Left colon (tissue), 2 donors: ENCODE data around the gene PLAGL2. TPM values are rescaled to one million over a fixed set of nuclear protein-coding genes. Genes with fewer than 3 reads are reported as not detected.

Source experiments
- ATAC-seq: fragments of 200-7000 bp; cut with Tn5 transposase; one replicate; pipeline ENCODE4 v1.9.1; 2020; ENCODE audit warnings: mild to moderate bottlenecking, moderate library complexity
- DNase-seq, 2 donors: peaks; one replicate each; pipeline ENCODE4 v3.0.0-alpha.2; 2020
- intact Hi-C, 2 donors: fragments of 100-400 bp; cut with DNase I in 1 of 2; cut with micrococcal nuclease in 1 of 2; formaldehyde crosslinking; loops; one replicate each; pipeline versions ENCODE4 v1.11.2 to v1.14.0; 2022; cut with DNase I, micrococcal nuclease
- total RNA-seq, 2 donors: library from RNA; stranded (reverse); fragmentation: NEBNext Ultra II Directional; extraction: Animal tissue kit (Norgen Biotek cat#: 25700); gene quantifications; one replicate each; pipeline ENCODE4 v1.2.1, GENCODE V29; 2021
- donor health status: DM: no; HTN: no; CAD: no.
- donor health status: DM: yes; HTN: yes; CAD: no.

Gene PLAGL2
- total RNA-seq, 2 donors from 2014 or later = 13.4 to 28.0 TPM

DNA sequence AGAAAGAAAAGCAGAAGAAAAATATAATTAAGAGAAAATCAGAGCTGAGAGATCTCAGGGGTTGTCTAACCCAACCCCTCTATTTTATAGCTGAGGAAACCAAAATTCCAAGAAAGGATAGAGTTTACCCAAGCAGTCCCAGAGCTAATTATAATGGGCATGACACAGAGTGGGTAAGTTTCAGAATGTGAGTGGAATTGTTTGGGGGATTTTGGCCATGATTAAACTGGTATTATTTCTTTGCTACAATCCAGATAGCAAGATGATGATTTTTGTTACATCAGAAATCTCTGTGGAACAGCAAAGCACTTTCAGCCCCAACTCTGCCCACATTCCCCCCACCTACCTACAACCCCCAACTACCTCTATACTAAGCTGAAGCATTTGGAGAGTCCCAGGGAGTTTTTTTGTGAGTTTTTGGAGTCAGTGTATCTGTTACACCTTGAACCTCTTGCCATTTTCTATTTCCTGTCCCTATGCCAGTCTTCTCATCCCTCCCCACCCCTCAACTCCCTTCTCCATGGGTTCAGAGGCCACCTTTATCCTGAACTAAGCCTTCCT, 24.9 kb upstream of the PLAGL2 start:
- intact Hi-C loops = no loop called here
- DNase-seq = no peak
- ATAC-seq = no peak

DNA sequence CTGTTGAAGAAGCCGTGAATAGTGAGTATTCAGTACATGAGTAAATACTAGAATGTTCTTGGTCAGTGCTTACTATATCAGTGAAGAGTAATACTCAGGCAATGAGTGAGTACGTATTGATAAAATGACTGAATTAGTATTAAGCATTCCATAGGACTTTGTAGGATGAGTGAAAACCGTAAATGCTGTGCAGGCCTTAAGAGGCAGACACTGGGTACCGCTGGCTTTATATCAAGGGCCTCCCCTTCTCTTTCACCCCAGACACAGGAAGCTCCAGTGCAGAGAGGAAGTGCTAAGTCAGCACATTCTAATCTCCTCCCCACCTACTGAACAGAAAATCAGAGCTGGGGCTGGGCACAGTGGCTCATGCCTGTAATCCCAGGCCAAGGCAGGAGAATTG, 24.3 kb upstream of the PLAGL2 start:
- ATAC-seq (no peak), DNase-seq (no peak)
- intact Hi-C loops = no loop called here

DNA sequence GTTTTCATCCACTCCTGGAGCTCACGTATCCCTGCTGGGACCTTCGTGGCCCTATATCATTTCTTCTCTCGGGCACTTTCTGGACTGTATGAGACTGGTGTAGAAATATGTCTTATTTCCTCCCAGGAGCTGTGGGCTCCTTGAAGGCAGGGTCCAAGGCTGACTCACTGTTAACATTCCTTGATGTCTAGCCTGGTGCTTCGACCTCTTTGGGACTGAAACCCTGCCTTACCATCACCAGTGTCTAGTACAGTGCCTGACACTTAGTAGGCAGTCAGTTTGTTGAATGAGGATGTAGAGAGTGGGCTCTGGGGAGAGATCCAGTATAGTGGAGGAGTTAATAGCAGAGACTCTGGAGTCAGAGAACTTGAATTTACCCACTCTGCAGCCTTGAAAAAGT, 23.7 kb upstream of the PLAGL2 start:
- intact Hi-C loops = no loop called here
- no peak for ATAC-seq
- no peak for DNase-seq

DNA sequence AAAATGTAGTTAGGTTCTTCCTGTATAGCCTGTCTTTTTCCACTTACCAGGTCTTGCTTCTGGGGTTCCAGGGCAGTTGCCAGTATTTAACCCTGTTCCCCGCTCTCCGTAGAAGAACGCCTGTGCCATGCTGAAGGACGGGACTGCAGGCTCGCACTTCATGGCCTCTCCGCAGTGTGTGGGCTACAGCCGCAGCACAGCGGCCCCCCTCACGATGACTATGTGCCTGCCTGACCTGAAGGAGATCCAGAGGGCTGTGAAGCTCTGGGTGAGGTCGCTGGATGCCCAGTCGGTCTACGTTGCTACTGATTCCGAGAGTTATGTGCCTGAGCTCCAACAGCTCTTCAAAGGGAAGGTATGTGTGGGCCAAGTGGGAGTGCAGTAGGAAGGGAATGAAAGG, 23.2 kb upstream of the PLAGL2 start:
- intact Hi-C loops = no loop called here
- ATAC-seq = no peak
- no peak for DNase-seq

DNA sequence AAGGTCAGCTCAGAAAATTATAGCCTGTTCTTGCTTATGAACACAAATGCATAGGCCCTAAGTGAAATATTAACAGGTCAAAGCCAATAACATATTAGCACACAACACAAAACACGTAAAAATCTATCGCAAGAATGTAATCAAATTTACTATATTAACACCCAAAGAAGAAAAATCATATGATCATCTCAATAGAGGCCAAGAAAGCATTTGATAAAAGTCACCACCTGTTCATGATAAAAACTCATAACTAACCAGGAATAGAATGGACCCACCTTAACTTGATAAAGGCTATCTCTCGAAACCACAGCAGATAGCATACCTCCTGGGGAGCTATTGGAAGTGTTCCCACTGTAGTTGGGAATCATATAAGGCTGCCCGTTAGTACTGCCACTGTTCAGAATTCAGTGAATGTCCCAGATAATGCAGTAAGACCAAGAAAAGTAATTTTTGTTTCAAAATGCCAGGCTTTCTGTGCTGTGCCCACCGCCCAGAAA, 21.8 kb upstream of the PLAGL2 start:
- DNase-seq = no peak
- no peak for ATAC-seq
- intact Hi-C loops = no loop called here

DNA sequence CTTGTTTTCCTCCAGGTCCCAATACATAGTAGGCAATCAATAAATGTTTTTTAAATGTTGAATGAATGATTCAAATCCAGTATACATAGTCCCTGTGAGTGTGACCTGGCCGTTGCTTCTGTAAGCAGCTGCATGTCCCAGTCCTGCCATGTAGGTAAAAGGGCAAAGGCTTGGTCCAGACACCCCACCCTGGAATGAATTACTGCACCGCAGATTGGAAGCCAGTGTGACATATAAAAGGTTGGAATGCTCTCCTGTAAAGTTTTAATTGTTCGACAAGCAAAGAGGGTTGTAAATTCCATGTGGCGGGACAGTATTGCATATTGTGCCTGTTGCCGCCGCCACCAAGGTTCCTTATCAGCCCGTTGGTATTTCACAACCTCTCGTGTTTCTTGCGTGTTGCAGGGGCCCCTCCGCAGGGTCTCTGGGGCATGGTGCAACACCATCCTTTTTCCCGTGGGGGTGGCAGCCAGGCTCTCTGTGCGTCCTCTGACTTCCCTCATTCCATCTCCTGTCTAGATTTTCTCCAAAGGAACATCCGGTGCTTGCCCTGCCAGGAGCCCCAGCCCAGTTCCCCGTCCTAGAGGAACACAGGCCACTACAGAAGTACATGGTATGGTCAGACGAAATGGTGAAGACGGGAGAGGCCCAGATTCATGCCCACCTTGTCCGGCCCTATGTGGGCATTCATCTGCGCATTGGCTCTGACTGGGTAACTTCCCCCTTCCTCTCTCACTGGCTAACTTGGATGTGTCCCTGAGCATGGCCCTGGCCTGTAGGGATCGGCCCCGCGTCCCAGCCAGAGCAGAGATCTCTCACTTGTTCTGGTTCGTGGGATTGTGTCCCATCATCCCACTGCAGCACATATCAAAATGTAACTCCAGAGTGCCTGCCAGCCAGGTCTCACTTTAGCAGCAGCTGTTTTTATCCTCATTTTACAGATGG, 20.5 kb upstream of the PLAGL2 start:
- ATAC-seq = peak; percentile 87
- peak; percentile 78 to 88 for DNase-seq
- intact Hi-C loops = no loop called here

DNA sequence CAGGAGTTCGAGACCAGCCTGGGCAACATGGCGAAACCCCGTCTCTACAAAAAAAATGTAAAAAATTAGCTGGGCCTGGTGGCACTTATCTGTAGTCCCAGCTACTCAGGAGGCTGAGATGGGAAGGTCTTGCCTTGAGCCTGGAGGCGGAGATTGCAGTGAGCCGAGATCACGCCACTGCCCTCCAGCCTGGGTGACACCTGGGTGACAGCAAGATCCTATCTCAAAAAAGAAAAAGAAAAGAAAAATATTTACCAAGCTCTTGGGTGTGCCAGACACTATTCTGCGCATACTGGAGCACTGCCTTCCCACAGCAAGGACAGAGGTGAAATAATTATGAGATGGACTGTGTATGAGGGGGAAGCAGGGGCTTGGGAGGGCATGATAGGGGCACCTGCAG, 19.8 kb upstream of the PLAGL2 start:
- ATAC-seq = peak; percentile 37
- peak in 1 of 2 donors; percentile 71 for DNase-seq
- intact Hi-C loops = no loop called here

DNA sequence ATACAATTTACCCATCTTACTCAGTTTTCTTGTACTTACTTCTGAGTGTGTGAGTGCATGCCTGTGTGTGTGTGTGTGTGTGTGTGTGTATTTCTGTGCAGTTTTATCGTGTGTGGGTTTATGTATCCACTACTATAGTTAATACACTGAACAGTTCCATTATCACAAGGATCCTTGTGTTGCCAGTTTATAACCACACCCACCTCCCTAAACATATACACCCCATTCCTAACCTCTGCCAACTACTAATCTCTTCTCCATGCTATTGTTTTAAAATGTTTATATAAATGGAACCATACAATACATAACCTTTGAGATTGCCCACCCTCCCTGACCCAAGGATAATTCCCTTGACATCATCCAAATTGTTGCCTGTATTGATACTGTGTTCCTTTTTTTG, 18.8 kb upstream of the PLAGL2 start:
- intact Hi-C loops = no loop called here
- DNase-seq = no peak
- peak; percentile 11 for ATAC-seq

DNA sequence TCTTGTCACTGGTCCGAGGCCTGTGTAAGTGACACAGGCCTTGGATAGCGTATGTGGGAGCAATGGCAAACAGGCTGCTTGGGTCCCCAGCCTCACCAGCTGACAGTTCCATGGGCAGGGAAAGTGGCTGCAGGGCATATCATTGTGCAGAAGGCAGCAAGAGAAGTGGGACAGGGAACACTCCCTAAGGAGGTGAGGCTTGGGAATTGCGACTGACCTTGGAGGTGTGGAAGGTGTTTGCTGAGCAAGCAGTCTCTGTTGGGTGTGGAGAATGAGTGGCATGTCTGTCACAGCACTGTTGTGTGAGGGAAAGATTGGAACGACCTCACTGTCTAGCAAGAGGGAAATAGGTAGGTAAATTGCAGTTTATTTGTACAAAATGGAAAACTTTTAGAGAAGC, 16.9 kb upstream of the PLAGL2 start:
- DNase-seq (peak; percentile 54 to 76), ATAC-seq (peak; percentile 66)
- intact Hi-C loops = no loop called here

DNA sequence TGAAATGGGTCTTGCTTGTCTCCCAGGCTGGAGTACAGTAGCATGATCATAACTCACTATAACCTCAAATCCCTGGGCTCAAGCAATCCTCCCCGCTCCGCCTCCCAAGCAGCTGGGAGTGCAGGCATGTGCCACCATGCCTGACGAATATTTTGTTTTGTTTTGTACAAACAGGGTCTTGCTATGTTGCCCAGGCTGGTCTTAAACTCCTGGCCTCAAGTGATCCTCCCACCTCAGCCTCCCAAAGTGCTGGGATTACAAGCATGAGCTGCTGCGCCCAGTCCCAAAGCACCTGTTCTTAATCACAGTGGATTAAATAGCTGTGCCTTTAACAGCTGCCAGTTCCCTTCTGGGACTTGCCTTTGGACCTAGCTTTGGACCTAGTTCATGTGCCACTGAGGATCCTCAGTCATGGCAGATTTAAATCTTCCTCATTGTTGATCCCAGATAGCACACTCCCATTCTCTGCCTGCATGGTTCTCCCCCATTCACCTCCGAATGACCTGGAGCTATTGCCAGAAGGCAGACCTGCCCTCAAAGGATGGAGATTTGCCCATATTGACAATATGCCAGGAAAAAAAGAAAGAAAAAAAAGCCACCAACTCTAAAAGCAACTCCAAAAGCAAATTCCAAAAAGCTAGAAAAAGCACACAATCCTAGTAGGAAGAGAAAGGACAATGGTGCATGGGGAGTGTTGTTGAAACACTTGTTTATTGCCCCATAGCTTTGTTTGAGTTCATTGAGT, 10.8 kb upstream of the PLAGL2 start:
- DNase-seq (no peak), ATAC-seq (peak; percentile 24)
- intact Hi-C loops = no loop called here

DNA sequence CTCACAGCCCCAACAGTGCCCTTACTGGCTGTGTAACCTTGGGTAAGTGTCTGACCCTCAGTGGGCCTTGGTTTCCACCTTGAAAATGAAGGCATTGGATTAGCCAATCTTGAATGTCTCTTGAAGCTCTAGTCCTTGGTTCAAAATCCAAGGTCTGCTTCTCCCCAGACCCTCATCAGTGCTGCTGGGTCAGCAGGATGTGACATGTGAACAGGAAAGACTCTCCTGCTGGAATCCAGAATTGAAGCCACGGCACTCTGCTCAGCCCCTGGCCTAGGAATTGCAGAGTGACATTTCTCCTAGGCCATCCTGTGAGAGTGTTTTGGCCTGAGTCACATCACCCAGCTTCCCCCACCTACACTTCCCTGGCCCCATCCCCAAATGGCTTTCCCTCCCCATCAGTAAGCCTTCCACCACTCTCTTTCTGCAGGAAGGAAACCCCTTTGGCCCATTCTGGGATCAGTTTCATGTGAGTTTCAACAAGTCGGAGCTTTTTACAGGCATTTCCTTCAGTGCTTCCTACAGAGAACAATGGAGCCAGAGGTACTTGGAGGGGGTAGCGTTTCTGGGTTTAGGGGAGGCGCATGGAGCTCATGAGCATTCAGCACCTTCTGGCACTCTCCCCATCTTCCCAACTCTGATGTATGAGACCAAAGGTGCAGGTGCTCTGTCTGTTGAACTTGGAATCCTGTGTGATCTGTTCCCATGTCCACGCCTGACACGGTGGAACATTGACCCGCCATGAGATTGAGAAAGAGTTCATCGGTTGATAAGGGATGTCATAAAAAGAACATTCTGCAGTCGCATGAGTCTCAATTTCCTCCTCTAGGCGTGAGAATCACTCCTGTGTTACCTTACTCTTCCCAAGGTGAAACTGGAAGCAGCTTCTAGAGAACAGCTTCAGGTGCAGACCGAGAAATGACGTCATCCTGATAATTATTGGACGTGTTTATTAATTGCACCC, 8.9 kb upstream of the PLAGL2 start:
- DNase-seq (peak; percentile 59 to 83), ATAC-seq (peak; percentile 91)
- intact Hi-C loops = no loop called here

DNA sequence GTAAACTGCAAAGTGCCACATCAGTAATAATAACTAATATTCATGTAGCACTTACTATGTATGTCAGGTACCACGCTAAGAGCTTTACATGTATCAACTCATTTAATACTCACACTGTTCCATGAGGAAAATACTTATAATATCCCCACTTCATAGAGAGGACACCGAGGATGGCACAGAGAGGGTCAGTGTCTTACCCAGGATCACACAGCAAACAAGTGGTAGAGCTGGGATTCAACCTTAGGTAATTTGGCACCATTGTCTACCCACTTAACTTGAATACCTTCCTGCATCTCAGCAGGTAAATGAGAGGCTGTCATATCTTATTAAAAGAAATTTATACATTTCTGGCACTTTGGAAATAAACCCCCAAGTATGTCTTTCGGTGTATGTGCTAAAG, 8.2 kb upstream of the PLAGL2 start:
- ATAC-seq (no peak), DNase-seq (no peak)
- intact Hi-C loops = no loop called here

DNA sequence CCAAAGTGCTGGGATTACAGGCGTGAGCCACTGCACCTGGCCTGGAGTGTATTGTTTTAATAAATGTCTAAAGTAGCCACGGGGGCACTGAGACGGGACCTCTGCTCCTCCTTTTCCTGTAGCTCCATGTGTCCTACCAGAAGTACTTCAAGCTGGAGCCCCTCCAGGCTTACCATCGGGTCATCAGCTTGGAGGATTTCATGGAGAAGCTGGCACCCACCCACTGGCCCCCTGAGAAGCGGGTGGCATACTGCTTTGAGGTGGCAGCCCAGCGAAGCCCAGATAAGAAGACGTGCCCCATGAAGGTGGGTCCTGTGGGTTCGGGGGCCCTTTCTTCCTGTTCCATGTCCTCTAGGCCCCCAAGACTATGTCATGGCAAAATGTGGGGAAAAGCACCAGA, 7.6 kb upstream of the PLAGL2 start:
- DNase-seq = no peak
- intact Hi-C loops = no loop called here
- ATAC-seq = no peak

DNA sequence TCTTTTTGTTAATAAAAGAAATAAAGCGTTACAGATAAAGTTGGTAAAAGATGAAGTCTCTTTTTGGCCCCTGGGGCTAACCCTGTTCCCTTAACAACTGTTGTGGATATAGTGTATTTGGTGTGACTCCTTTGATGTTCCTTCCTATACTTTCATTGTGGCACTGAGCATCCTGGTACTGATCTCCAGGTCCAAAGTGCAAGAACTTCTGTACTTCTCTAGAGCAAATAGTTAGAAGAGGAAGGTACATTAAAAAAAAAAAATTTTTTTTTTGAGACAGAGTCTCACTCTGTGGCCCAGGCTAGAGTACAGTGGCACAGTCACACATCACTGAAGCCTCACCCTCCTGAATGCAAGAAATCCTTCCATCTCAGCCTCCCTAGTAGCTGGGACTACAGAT, 6.3 kb upstream of the PLAGL2 start:
- intact Hi-C loops = no loop called here
- DNase-seq = no peak
- peak; percentile 12 for ATAC-seq

DNA sequence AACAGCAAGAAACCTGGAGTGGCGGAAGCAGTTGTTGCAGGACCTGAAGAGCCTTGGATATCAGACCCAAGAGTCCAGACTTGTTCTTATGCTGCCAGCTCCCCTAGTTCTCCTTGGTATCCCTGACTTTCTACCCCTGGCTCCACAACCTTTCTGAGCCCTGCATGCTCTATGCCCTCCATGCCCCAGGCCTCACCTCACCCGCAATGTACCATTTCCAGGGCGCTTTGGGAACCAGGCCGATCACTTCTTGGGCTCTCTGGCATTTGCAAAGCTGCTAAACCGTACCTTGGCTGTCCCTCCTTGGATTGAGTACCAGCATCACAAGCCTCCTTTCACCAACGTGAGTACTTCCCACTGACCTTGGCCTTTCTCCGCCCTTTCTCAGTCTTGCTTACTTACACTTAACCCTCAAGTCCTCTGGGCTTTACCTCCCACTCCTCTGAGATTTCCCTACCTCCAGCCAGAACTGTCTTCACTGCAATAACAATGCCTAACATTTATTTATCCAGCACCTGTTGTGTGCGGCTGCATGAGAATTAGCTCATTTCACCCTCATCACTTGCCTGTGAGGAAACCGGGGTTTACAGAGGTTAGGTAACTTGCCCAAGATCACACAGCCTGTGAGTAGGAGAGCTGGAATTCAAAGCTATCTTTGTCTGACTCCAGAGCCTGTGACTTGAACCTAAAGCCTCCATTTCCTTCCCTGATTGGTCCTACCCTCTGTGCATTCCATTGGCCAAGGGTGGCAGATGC, 2.5 kb upstream of the PLAGL2 start:
- intact Hi-C loops = no loop called here
- no peak for DNase-seq
- no peak for ATAC-seq

DNA sequence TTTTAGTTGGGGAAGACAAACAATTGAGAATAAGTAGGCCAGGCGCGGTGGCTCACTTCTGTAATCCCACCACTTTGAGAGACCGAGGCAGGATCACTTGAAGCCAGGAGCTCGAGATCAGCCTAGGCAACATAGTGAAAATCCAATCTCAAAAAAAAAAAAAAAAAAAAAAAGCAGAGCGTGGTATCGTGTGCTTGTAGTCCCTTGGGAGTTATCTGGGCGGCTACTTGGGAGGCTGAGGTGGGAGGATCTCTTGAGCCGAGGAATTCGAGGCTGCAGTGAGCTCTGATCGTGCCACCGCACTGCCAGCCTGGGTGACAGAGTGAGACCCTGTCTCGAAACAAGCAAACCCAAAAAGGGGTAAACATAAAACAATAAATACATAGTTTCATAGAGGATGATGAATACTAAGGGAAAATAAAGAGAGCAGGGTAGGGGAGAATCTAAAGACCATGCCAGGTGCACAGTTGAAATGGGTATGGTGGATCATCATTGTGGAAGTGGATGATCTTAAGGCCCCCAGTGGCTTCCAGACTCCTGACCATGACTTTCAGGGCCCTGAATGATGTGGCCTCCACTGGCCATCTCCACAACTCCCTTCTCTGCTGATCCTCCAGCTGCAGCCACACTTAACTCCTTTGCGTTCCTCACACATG, 1.1 kb upstream of the PLAGL2 start:
- intact Hi-C loops = no loop called here
- ATAC-seq = no peak

More for the DNA sequence above, 1.1 kb upstream of the PLAGL2 start:
- no peak for DNase-seq
